ENCODE results near the gene XG.

Gene XG

GRCh38 chrX:2824886-2825285, 73.0 kb downstream of the XG start:
- Histone ChIP-seq H3K36me3 (ENCODE audit: insufficient read depth, low read length) (no peaks in the 10 kb centered on the region), H3K4me2 (ENCODE audit: low read length) (no peak overlapping the region), H3K27ac (ENCODE audit: low read depth, low read length, poor library complexity, severe bottlenecking) (no peak overlapping the region), H2AFZ (ENCODE audit: low read length) (no peak overlapping the region), H4K20me1 (ENCODE audit: insufficient read depth, low read length) (no peaks in the 10 kb centered on the region), H3K4me1 (ENCODE audit: insufficient read depth, low read length, severe bottlenecking) (no peaks in the 10 kb centered on the region), H3K79me2 (ENCODE audit: insufficient read depth, low read length) (no peaks in the 10 kb centered on the region), H3K9ac (ENCODE audit: low read length) (no peak overlapping the region), H3F3A (ENCODE audit: insufficient read depth, low read length) (no peaks in the 10 kb centered on the region), H3K27me3 (ENCODE audit: insufficient read depth, low read length) (no peaks in the 10 kb centered on the region), H3K9me2 (ENCODE audit: low read depth, low read length) (no peaks in the 10 kb centered on the region), H3K4me3 (ENCODE audit: low read depth, low read length, poor library complexity, severe bottlenecking) (no peak overlapping the region), H3K9me3 (ENCODE audit: low read length) (no peaks in the 10 kb centered on the region)
- TF ChIP-seq CTCF (IDR thresholded peaks at IDR 0.05; ENCODE audit: low read length) (no peak), EZH2 (IDR thresholded peaks at IDR 0.05; ENCODE audit: borderline replicate concordance, low read length) (no peak)

GRCh38 chrX:2828344-2828958, 76.6 kb downstream of the XG start, which contains the start of gene GYG2:
TSS of gene GYG2 (plus strand) at chrX:2828930. CDS start at chrX:2830189, 1,259 bp downstream.
- Histone ChIP-seq H2AFZ (ENCODE audit: low read length) (no peak within 1 kb of the TSS), H4K20me1 (ENCODE audit: insufficient read depth, low read length) (no peaks in the 10 kb centered on the region), H3K27ac (ENCODE audit: low read depth, low read length, poor library complexity, severe bottlenecking) (no peak within 1 kb of the TSS), H3K27me3 (ENCODE audit: insufficient read depth, low read length) (no peaks in the 10 kb centered on the region), H3K79me2 (ENCODE audit: insufficient read depth, low read length) (no peaks in the 10 kb centered on the region), H3K4me3 (ENCODE audit: low read depth, low read length, poor library complexity, severe bottlenecking) (no peak within 1 kb of the TSS), H3K9me2 (ENCODE audit: low read depth, low read length) (no peaks in the 10 kb centered on the region), H3K4me2 (ENCODE audit: low read length) (no peak within 1 kb of the TSS), H3K36me3 (ENCODE audit: insufficient read depth, low read length) (no peaks in the 10 kb centered on the region), H3F3A (ENCODE audit: insufficient read depth, low read length) (no peaks in the 10 kb centered on the region), H3K9me3 (ENCODE audit: low read length) (no peaks in the 10 kb centered on the region), H3K4me1 (ENCODE audit: insufficient read depth, low read length, severe bottlenecking) (no peaks in the 10 kb centered on the region), H3K9ac (ENCODE audit: low read length) (no peak within 1 kb of the TSS)
- TF ChIP-seq EZH2 (IDR thresholded peaks at IDR 0.05; ENCODE audit: borderline replicate concordance, low read length) (no peak), CTCF (IDR thresholded peaks at IDR 0.05; ENCODE audit: low read length) (no peak)

- H3K4me1 ChIP-seq (ENCODE audit: insufficient read depth, low read length, severe bottlenecking) = no peaks in the 10 kb centered on the region
- no peaks in the 10 kb centered on the region for H3F3A ChIP-seq (ENCODE audit: insufficient read depth, low read length)
- no peak overlapping the region for H3K9ac ChIP-seq (ENCODE audit: low read length)
- H3K27ac ChIP-seq (ENCODE audit: low read depth, low read length, poor library complexity, severe bottlenecking) = no peak overlapping the region
- H3K4me2 ChIP-seq (ENCODE audit: low read length) = no peak overlapping the region
- H4K20me1 ChIP-seq (ENCODE audit: insufficient read depth, low read length) = no peaks in the 10 kb centered on the region
- no peaks in the 10 kb centered on the region for H3K9me3 ChIP-seq (ENCODE audit: low read length)
- TF ChIP-seq EZH2 (IDR thresholded peaks at IDR 0.05; ENCODE audit: borderline replicate concordance, low read length) (no peak), CTCF (IDR thresholded peaks at IDR 0.05; ENCODE audit: low read length) (no peak)
- H3K9me2 ChIP-seq (ENCODE audit: low read depth, low read length) = no peaks in the 10 kb centered on the region
- no peaks in the 10 kb centered on the region for H3K36me3 ChIP-seq (ENCODE audit: insufficient read depth, low read length)
- H3K4me3 ChIP-seq (ENCODE audit: low read depth, low read length, poor library complexity, severe bottlenecking) = no peak overlapping the region
- no peaks in the 10 kb centered on the region for H3K79me2 ChIP-seq (ENCODE audit: insufficient read depth, low read length)
- no peak overlapping the region for H2AFZ ChIP-seq (ENCODE audit: low read length)
- H3K27me3 ChIP-seq (ENCODE audit: insufficient read depth, low read length) = no peaks in the 10 kb centered on the region
These were observed 77.1 kb downstream of the XG start for GRCh38 chrX:2828959-2829411.

Data from OCI-LY1 (cell line).